ENCODE measurements around the gene BHLHE41. TPM values are rescaled to one million over a fixed set of nuclear protein-coding genes. Genes with fewer than 3 reads are reported as not detected.

Gene BHLHE41
- total and polyA plus RNA-seq, 2 of the 4 experiments (the other 2 are of a cell fraction): 0.72 to 3.8 TPM

- Histone ChIP-seq H3K27ac (ENCODE audit: insufficient read depth, low read length) (no peak overlapping the region), H4K20me1 (ENCODE audit: insufficient read depth, low read length) (no peaks in the 10 kb centered on the region), H2BK120ac (ENCODE audit: low read depth, low read length) (no peak overlapping the region), H4K5ac (ENCODE audit: low read depth, low read length) (no peak overlapping the region), H2BK5ac (ENCODE audit: low read depth, low read length, poor library complexity, severe bottlenecking) (no peak overlapping the region), H2AK9ac (replicated peaks; ENCODE audit: low read depth, low read length, poor library complexity) (no peak overlapping the region), H3K9ac (ENCODE audit: low read depth, low read length) (no peak overlapping the region), H2BK15ac (ENCODE audit: low read depth, low read length) (no peak overlapping the region), H3K14ac (replicated peaks; ENCODE audit: low read depth, low read length) (no peak overlapping the region), H3K9me3 (ENCODE audit: control insufficient read depth, insufficient read depth, low read length) (no peaks in the 10 kb centered on the region), H2AK5ac (ENCODE audit: low read depth, low read length) (no peak overlapping the region), H3K4me1 (ENCODE audit: control insufficient read depth, insufficient read depth, low read length) (no peaks in the 10 kb centered on the region), H3K36me3 (ENCODE audit: control insufficient read depth, insufficient read depth, low read length) (no peaks in the 10 kb centered on the region), H3K27me3 (ENCODE audit: control insufficient read depth, insufficient read depth, low read length) (peaks cover 10% of the 10 kb centered on the region), H3K9me1 (ENCODE audit: insufficient read depth, low read length) (no peaks in the 10 kb centered on the region), H3K4me2 (ENCODE audit: low read depth, low read length) (no peak overlapping the region), H3K4me3 (ENCODE audit: insufficient read depth, low read depth, low read length) (no peak overlapping the region), H3K79me1 (ENCODE audit: low read depth in 1 of 2, low read length in 2 of 2) (no peaks in the 10 kb centered on the region), H3K4ac (ENCODE audit: low read depth, low read length) (no peak overlapping the region), H3K56ac (ENCODE audit: extremely low read depth, insufficient read depth, low read length) (no peak overlapping the region), H4K8ac (ENCODE audit: low read depth in 2 of 2, low read length in 2 of 2) (no peak overlapping the region), H2BK20ac (ENCODE audit: low read depth, low read length) (no peak overlapping the region), H4K91ac (ENCODE audit: insufficient read depth, low read depth, low read length) (no peak overlapping the region), H2AFZ (replicated peaks; ENCODE audit: low read length, poor library complexity) (no peak overlapping the region), H3K18ac (ENCODE audit: low read depth, low read length) (no peak overlapping the region), H3K23ac (ENCODE audit: low read depth, low read length) (no peak overlapping the region)
- CTCF ChIA-PET: no interaction called here
- WGBS, 2 experiments (ENCODE audit: extremely low coverage in 2 of 2, insufficient read length in 1 of 2): 86% methylated on average over 1 of the region's 7 CpGs; no CpG with 5 or more reads in 1 of the 2 experiments
- no TSS peak for BruUV-seq (replicated peaks)
- DNase-seq: no peak
- POLR2A ChIA-PET (ENCODE audit: unreplicated experiment): no interaction called here
- in situ Hi-C loops (cut with MboI; ENCODE audit: low sequenced_read_pairs) (no loop called here), intact Hi-C loops (cut with micrococcal nuclease) (no loop called here), dilution Hi-C loops (cut with HindIII; ENCODE audit: low sequenced_read_pairs, unreplicated experiment) (no loop called here)
- TF ChIP-seq CHD1 (IDR thresholded peaks at IDR 0.05; ENCODE audit: low read depth, low read length) (no peak), MXI1 (IDR thresholded peaks at IDR 0.05; ENCODE audit: borderline replicate concordance, low read depth, low read length) (no peak), FOS (IDR thresholded peaks at IDR 0.05; ENCODE audit: low read depth, low read length) (no peak), ELK1 (IDR thresholded peaks at IDR 0.05; ENCODE audit: borderline replicate concordance, low read depth, low read length) (no peak), RAD21 (IDR thresholded peaks at IDR 0.05; ENCODE audit: low read length) (no peak), MAZ (IDR thresholded peaks at IDR 0.05; ENCODE audit: borderline replicate concordance, low read depth, low read length) (no peak), USF2 (IDR thresholded peaks at IDR 0.05; ENCODE audit: low read depth, low read length) (no peak), CEBPB (IDR thresholded peaks at IDR 0.05; ENCODE audit: low read depth, low read length) (no peak), BHLHE40 (IDR thresholded peaks at IDR 0.05; ENCODE audit: low read depth, low read length) (no peak), RCOR1 (IDR thresholded peaks at IDR 0.05; ENCODE audit: insufficient replicate concordance, low read length) (no peak), RFX5 (IDR thresholded peaks at IDR 0.05; ENCODE audit: low read depth, low read length) (no peak)
- ATAC-seq (ENCODE audit: low read depth): no peak
These were observed 47.7 kb upstream of the BHLHE41 start for GRCh38 chr12:26172539-26172938.
